Measurements from ENCODE around the gene PTGR3.
A peak's percentile ranks its signal among the peaks of the same experiment; 100 is the strongest.

The PTGR3 gene

DNA sequence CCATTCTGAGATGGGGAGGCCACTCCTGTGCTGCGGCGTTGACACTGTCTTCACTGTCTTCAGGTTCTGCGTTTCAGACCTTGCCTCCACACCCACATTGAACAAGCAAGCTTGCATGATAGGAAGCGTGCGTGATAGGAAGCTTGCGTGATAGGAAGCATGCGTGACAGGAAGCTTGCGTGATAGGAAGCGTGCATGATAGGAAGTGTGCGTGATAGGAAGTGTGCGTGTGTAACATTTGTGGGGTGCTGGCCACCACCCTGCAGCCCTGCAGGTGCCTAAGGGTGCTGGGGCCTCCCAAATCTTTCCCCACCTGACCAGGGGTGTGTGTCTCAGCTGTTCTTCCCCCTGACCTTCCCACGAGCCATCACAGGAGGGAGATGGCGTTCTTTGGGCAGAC is 27.0 kb upstream of the PTGR3 start:
- TF ChIP-seq, protein P1, sequence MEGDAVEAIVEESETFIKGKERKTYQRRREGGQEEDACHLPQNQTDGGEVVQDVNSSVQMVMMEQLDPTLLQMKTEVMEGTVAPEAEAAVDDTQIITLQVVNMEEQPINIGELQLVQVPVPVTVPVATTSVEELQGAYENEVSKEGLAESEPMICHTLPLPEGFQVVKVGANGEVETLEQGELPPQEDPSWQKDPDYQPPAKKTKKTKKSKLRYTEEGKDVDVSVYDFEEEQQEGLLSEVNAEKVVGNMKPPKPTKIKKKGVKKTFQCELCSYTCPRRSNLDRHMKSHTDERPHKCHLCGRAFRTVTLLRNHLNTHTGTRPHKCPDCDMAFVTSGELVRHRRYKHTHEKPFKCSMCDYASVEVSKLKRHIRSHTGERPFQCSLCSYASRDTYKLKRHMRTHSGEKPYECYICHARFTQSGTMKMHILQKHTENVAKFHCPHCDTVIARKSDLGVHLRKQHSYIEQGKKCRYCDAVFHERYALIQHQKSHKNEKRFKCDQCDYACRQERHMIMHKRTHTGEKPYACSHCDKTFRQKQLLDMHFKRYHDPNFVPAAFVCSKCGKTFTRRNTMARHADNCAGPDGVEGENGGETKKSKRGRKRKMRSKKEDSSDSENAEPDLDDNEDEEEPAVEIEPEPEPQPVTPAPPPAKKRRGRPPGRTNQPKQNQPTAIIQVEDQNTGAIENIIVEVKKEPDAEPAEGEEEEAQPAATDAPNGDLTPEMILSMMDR (IDR thresholded peaks at IDR 0.05) = no peak
- Histone ChIP-seq H3K4me3 (no peak overlapping the region), H3K27ac (no peak overlapping the region)
- DNase-seq (ENCODE audit: low spot score) = no peak

- Histone ChIP-seq H3K4me3 (no peak overlapping the region), H3K27ac (no peak overlapping the region)
- TF ChIP-seq, protein P1 (IDR thresholded peaks at IDR 0.05) = no peak
- DNase-seq (ENCODE audit: low spot score) = no peak
Observed at GRCh38 chr18:75234901-75235300, 26.0 kb upstream of the PTGR3 start.

- no peak for DNase-seq (ENCODE audit: low spot score)
- H3K27ac ChIP-seq = peak overlapping the region in 1 of 2 donors; percentile 13
Observed at GRCh38 chr18:75231053-75231406, 22.1 kb upstream of the PTGR3 start.

DNA sequence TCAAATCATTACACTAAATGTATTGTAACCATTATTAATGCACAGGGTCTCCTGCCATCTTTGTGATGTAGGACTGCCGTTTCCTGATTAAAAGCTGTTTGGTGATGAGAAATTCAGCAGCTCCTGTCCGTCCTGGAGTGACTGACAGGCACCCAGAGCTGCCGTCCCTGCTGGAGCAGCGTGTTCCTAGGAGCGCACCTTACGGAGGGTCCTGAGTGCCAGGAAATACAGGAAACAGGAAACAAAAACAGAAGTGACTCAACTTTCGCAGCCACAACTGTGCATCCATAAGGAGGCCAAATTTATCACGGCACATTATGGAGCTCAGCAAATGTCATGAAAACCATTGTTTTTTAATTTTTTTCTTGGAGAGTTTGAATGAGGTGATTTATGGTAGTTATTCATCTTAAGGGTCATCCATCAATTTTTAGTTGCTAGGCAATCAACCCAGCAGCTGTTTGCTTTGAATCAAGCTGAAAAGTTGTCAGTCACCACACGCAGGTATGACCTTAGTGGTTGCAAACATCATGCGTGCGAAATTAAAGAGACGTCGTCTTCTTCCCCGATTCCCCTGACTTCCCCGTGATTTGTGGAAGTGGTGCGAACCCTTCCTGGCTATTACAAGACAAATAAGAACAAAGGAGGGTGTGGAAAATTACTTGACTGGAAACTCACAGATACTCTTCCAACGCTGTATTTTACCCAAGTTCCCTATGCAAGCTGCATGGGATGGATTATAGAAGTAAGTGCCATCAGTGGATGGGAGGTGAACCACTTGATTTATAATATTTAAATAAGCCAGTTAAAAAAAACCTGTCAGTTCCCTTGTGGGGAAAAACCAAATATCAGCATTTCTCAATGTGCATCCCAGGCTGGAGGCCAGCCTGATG is 21.5 kb upstream of the PTGR3 start:
- DNase-seq (ENCODE audit: low spot score) = no peak
- peak overlapping the region in 1 of 2 donors; percentile 13 for H3K27ac ChIP-seq
- no peak overlapping the region for H3K4me3 ChIP-seq
- TF ChIP-seq, protein P1 (IDR thresholded peaks at IDR 0.05) = no peak

More at GRCh38 chr18:75231053-75231406, 22.1 kb upstream of the PTGR3 start:
- TF ChIP-seq, protein P1 (IDR thresholded peaks at IDR 0.05) = no peak
- H3K4me3 ChIP-seq = no peak overlapping the region

- DNase-seq (ENCODE audit: low spot score) = no peak
- TF ChIP-seq, protein P1 (IDR thresholded peaks at IDR 0.05) = no peak
- H3K4me3 ChIP-seq = no peak overlapping the region
- no peak overlapping the region for H3K27ac ChIP-seq
Observed at GRCh38 chr18:75229437-75229836, 20.5 kb upstream of the PTGR3 start.

GRCh38 chr18:75228967-75229366 is 20.0 kb upstream of the PTGR3 start:
- no peak for DNase-seq (ENCODE audit: low spot score)
- TF ChIP-seq, protein P1 (IDR thresholded peaks at IDR 0.05) = no peak
- no peak overlapping the region for H3K4me3 ChIP-seq
- no peak overlapping the region for H3K27ac ChIP-seq
